Adrenal gland (tissue), 12 donors: ENCODE data around the gene ABL1. TPM values are rescaled to one million over a fixed set of nuclear protein-coding genes. Genes with fewer than 3 reads are reported as not detected.

Experiments used
- DNase-seq, 7 donors: peaks; one replicate each; pipeline ENCODE4 v3.0.0-alpha.2; 2019 to 2020
- H3K27ac ChIP-seq, 5 donors: fragments of 200-600 bp; sonication (generic) in 4 of 5; 1 replicate in 3 of 5; 2 replicates in 2 of 5; pipeline versions ENCODE4 v1.5.1 to v1.8.0; 2016 to 2020; ENCODE audit warnings: mild to moderate bottlenecking in 1 of 5
- H3K27me3 ChIP-seq: fragments of 200-600 bp; 2 replicates; pipeline ENCODE4 v1.8.0; 2021
- H3K36me3 ChIP-seq, 2 donors: fragments of 200-600 bp; replicated peaks in 1 of 2; 1 replicate in 1 of 2; 2 replicates in 1 of 2; pipeline versions ENCODE4 v1.5.1 to v1.8.0; 2018 to 2022
- H3K4me1 ChIP-seq, 2 donors: fragments of 200-600 bp; replicated peaks in 1 of 2; 1 replicate in 1 of 2; 2 replicates in 1 of 2; pipeline versions ENCODE4 v1.5.1 to v1.8.0; 2018 to 2021
- H3K4me3 ChIP-seq, 4 donors: fragments of 200-600 bp; sonication (generic) in 3 of 4; one replicate each; pipeline ENCODE4 v1.5.1; 2016 to 2018
- H3K9me3 ChIP-seq, 3 donors: fragments of 200-600 bp; sonication (generic) in 1 of 3; replicated peaks in 1 of 3; 1 replicate in 2 of 3; 2 replicates in 1 of 3; pipeline versions ENCODE4 v1.5.1 to v1.8.0; 2016 to 2021
- CTCF ChIP-seq, 6 experiments: fragments of 450-650 bp in 4 of 6; fragments of 200-600 bp in 2 of 6; sonication (generic) in 1 of 6; IDR thresholded peaks; 1 replicate in 5 of 6; 2 replicates in 1 of 6; pipeline versions ENCODE4 v1.5.1 to v1.8.0; 2016 to 2021; ENCODE audit warnings: antibody characterized with exemption in 6 of 6, mild to moderate bottlenecking in 2 of 6, moderate library complexity in 1 of 6
- POLR2A ChIP-seq, 2 donors: fragments of 450-650 bp; IDR thresholded peaks; one replicate each; pipeline ENCODE4 v1.6.1; 2017; ENCODE audit warnings: antibody characterized with exemption in 2 of 2, mild to moderate bottlenecking in 2 of 2, moderate library complexity in 1 of 2
- whole genome bisulfite sequencing, 4 donors: extraction: QIAGEN DNeasy Blood & Tissue Kit in 2 of 4; methylation state at CpG; one replicate each; pipeline versions ENCODE4 v1.1.5 to v1.1.7; 2013 to 2017; 5-methylcytosine and 5-hydroxymethylcytosine counted together
- intact Hi-C, 2 donors: fragments of 100-400 bp; cut with DNase I; formaldehyde crosslinking; loops; one replicate each; pipeline versions ENCODE4 v1.14.1 to v1.15.0; 2022 to 2023
- polyA plus RNA-seq, 3 donors: library from polyadenylated mRNA; stranded (reverse); fragments of 200-250 nt in 2 of 3; fragments of 350-450 nt in 1 of 3; fragmentation: Illumina TruSeq in 1 of 3; extraction: RNeasy Lipid Tissue Mini Kit (QIAGEN cat#74804) in 1 of 3; gene quantifications; one replicate each; pipeline ENCODE4 v1.2.3, GENCODE V29; 2013 to 2014
- total RNA-seq, 9 donors: library from RNA; depleted of rRNA in 4 of 9; stranded (reverse); fragments of >200 nt in 4 of 9; fragments of 120-200 nt in 1 of 9; fragmentation: NEBNext Ultra II Directional in 1 of 9; extraction: Animal tissue kit (Norgen Biotek cat#: 25700) in 1 of 9; gene quantifications; one replicate each; pipeline versions ENCODE4 v1.1.0 to v1.2.4, GENCODE V29; 2013 to 2023
- donor health status: healthy with polysubstance abuse.
- donor health status: Bipolar disorder and iron deficiency.
- donor health status: DM: yes; HTN: yes; CAD: no.
- donor health status: DM: no; HTN: no; CAD: no.
- donor health status: DM: no; HTN: no; CAD: no.
- donor health status: DM: yes; HTN: yes; CAD: no.

Gene ABL1
- total and polyA plus RNA-seq, 12 donors, result 27.2 to 83.2 (median 45.7) TPM

GRCh38 chr9:130917168-130917960, 82.3 kb downstream of the ABL1 start:
- intact Hi-C loops, result no loop called here
- Histone ChIP-seq H3K36me3 (no peaks in the 10 kb centered on the region), H3K4me3 (no peak overlapping the region), H3K27me3 (no peaks in the 10 kb centered on the region), H3K27ac (no peak overlapping the region), H3K9me3 (no peaks in the 10 kb centered on the region), H3K4me1 (no peaks in the 10 kb centered on the region)
- DNase-seq, result no peak
- no peak for TF ChIP-seq POLR2A (IDR thresholded peaks at IDR 0.05)
- TF ChIP-seq CTCF (IDR thresholded peaks at IDR 0.05), result no peak
- 84 to 88% (median 87%) methylated on average over 24 to 34 of the region's 34 CpGs for WGBS, 4 donors

GRCh38 chr9:130918101-130918825, 83.2 kb downstream of the ABL1 start:
- no peak overlapping the region for H3K4me3 ChIP-seq
- TF ChIP-seq CTCF (IDR thresholded peaks at IDR 0.05) (no peak), POLR2A (IDR thresholded peaks at IDR 0.05) (no peak)
- H3K36me3 ChIP-seq, result no peaks in the 10 kb centered on the region
- no peaks in the 10 kb centered on the region for H3K4me1 ChIP-seq
- no peaks in the 10 kb centered on the region for H3K27me3 ChIP-seq
- intact Hi-C loops, result no loop called here
- DNase-seq, result no peak
- 74 to 88% (median 78%) methylated on average over 7 to 9 of the region's 9 CpGs for whole genome bisulfite sequencing, 4 donors
- no peak overlapping the region for H3K27ac ChIP-seq
- no peaks in the 10 kb centered on the region for H3K9me3 ChIP-seq

- Histone ChIP-seq H3K36me3 (no peaks in the 10 kb centered on the region), H3K9me3 (no peaks in the 10 kb centered on the region), H3K4me1 (no peaks in the 10 kb centered on the region), H3K27me3 (no peaks in the 10 kb centered on the region), H3K4me3 (no peak overlapping the region), H3K27ac (no peak overlapping the region)
- WGBS, 4 donors, result 83 to 90% (median 86%) methylated on average over 12 to 33 of the region's 33 CpGs
- TF ChIP-seq CTCF (IDR thresholded peaks at IDR 0.05) (no peak), POLR2A (IDR thresholded peaks at IDR 0.05) (no peak)
- DNase-seq, result no peak
- intact Hi-C loops, result no loop called here
Observed at GRCh38 chr9:130918826-130919558, 83.9 kb downstream of the ABL1 start.

- intact Hi-C loops, result no loop called here
- H3K4me3 ChIP-seq, result no peak overlapping the region
- H3K4me1 ChIP-seq, result no peaks in the 10 kb centered on the region
- no peak overlapping the region for H3K27ac ChIP-seq
- no peaks in the 10 kb centered on the region for H3K9me3 ChIP-seq
- no peak for TF ChIP-seq CTCF (IDR thresholded peaks at IDR 0.05)
- TF ChIP-seq POLR2A (IDR thresholded peaks at IDR 0.05), result no peak
- DNase-seq, result no peak
- H3K27me3 ChIP-seq, result no peaks in the 10 kb centered on the region
- WGBS, 4 donors, result 61 to 88% (median 77%) methylated on average over 2 to 14 of the region's 14 CpGs
- H3K36me3 ChIP-seq, result no peaks in the 10 kb centered on the region
Observed at GRCh38 chr9:130919559-130920145, 84.6 kb downstream of the ABL1 start.
